WTC11 (cell line): ENCODE measurements around the gene WDR59. TPM values are rescaled to one million over a fixed set of nuclear protein-coding genes. Genes with fewer than 3 reads are reported as not detected.

ENCODE experiments used
- ATAC-seq: fragments of 200-7000 bp; cut with Tn5 transposase; 2 replicates; pipeline ENCODE4 v1.10.0; 2021; ENCODE audit warnings: mild to moderate bottlenecking, moderate library complexity
- CTCF ChIA-PET: fragments of 300-600 bp; sonication (Branson Sonifier 250); formaldehyde crosslinking; loops from one replicate; lab custom pipeline; 2021; ENCODE audit warnings: antibody characterized with exemption; lab: Charles Lee
- POLR2A ChIA-PET: fragments of 350-600 bp; sonication (Branson Sonifier 250); formaldehyde crosslinking; loops from one replicate; lab custom pipeline; 2021; ENCODE audit warnings: antibody characterized with exemption; lab: Charles Lee
- DNase-seq: peaks from one replicate; pipeline ENCODE4 v3.0.0; 2021; ENCODE audit warnings: low spot score
- H3K27ac Mint-ChIP-seq: 2 replicates; pipeline ENCODE4 v1.8.0; 2021; ENCODE audit warnings: mixed read lengths
- H3K27me3 Mint-ChIP-seq: 2 replicates; pipeline ENCODE4 v1.8.0; 2021; ENCODE audit warnings: low read depth, mild to moderate bottlenecking, moderate library complexity, mixed read lengths
- H3K36me3 Mint-ChIP-seq: 2 replicates; pipeline ENCODE4 v1.8.0; 2021; ENCODE audit warnings: mixed read lengths
- H3K4me1 Mint-ChIP-seq: 2 replicates; pipeline ENCODE4 v1.8.0; 2022; ENCODE audit warnings: mixed read lengths
- H3K4me3 Mint-ChIP-seq: 2 replicates; pipeline ENCODE4 v1.8.0; 2021; ENCODE audit warnings: mild to moderate bottlenecking, moderate library complexity, mixed read lengths
- H3K9me3 Mint-ChIP-seq: 2 replicates; pipeline ENCODE4 v1.8.0; 2021; ENCODE audit warnings: mixed read lengths
- CDX4 ChIP-seq: fragments of 250-450 bp; sonication (Bioruptor Pico); IDR thresholded peaks from 2 replicates; pipeline ENCODE4 v1.9.0; 2021; ENCODE audit warnings: moderate library complexity, mild to moderate bottlenecking, inconsistent platforms, borderline replicate concordance
- ELF4 ChIP-seq: sonication (generic); formaldehyde crosslinking; IDR thresholded peaks from 2 replicates; pipeline ENCODE4 v1.8.1; 2022; ENCODE audit warnings: low read depth, mild to moderate bottlenecking, moderate library complexity, missing genetic modification reagents
- FOXJ3 ChIP-seq: sonication (generic); formaldehyde crosslinking; IDR thresholded peaks from 2 replicates; pipeline ENCODE4 v1.9.0; 2021; ENCODE audit warnings: missing genetic modification reagents, mild to moderate bottlenecking, borderline replicate concordance
- FOXP4 ChIP-seq: sonication (generic); formaldehyde crosslinking; IDR thresholded peaks from 2 replicates; pipeline ENCODE4 v1.8.0; 2022; ENCODE audit warnings: mild to moderate bottlenecking, missing genetic modification reagents
- GRHL2 ChIP-seq: fragments of 250-450 bp; sonication (Bioruptor Pico); IDR thresholded peaks from 2 replicates; pipeline ENCODE4 v1.8.0; 2022; ENCODE audit warnings: mild to moderate bottlenecking, moderate library complexity; ENCODE audit not compliant: insufficient replicate concordance, severe bottlenecking
- HMGXB4 ChIP-seq: sonication (generic); formaldehyde crosslinking; IDR thresholded peaks from 2 replicates; pipeline ENCODE4 v1.8.1; 2023; ENCODE audit warnings: mild to moderate bottlenecking, moderate library complexity, missing genetic modification reagents
- NFATC4 ChIP-seq: fragments of 250-450 bp; sonication (Bioruptor Pico); IDR thresholded peaks from 2 replicates; pipeline ENCODE4 v1.9.0; 2021; ENCODE audit warnings: mild to moderate bottlenecking
- NR1H2 ChIP-seq: sonication (generic); formaldehyde crosslinking; IDR thresholded peaks from 2 replicates; pipeline ENCODE4 v1.9.0; 2021; ENCODE audit warnings: mild to moderate bottlenecking, moderate library complexity, missing genetic modification reagents
- NR2C2 ChIP-seq: sonication (generic); formaldehyde crosslinking; IDR thresholded peaks from 2 replicates; pipeline ENCODE4 v1.8.0; 2022; ENCODE audit warnings: mild to moderate bottlenecking, missing genetic modification reagents
- OVOL2 ChIP-seq: fragments of 250-450 bp; sonication (Bioruptor Pico); IDR thresholded peaks from 2 replicates; pipeline ENCODE4 v1.9.0; 2021; ENCODE audit warnings: mild to moderate bottlenecking, borderline replicate concordance
- TCF7 ChIP-seq: sonication (generic); formaldehyde crosslinking; IDR thresholded peaks from 2 replicates; pipeline ENCODE4 v1.8.0; 2022; ENCODE audit warnings: mild to moderate bottlenecking, low read depth, missing genetic modification reagents, moderate library complexity
- ZNF232 ChIP-seq: sonication (generic); formaldehyde crosslinking; IDR thresholded peaks from 2 replicates; pipeline ENCODE4 v1.8.0; 2022; ENCODE audit warnings: mild to moderate bottlenecking, missing genetic modification reagents
- ZNF263 ChIP-seq: sonication (generic); formaldehyde crosslinking; IDR thresholded peaks from 2 replicates; pipeline ENCODE4 v1.8.1; 2022; ENCODE audit warnings: low read depth, mild to moderate bottlenecking, moderate library complexity, missing genetic modification reagents
- ZNF281 ChIP-seq: sonication (generic); formaldehyde crosslinking; IDR thresholded peaks from 2 replicates; pipeline ENCODE4 v1.8.0; 2023; ENCODE audit warnings: mild to moderate bottlenecking, missing genetic modification reagents
- ZNF317 ChIP-seq: sonication (generic); formaldehyde crosslinking; IDR thresholded peaks from 2 replicates; pipeline ENCODE4 v1.8.1; 2023; ENCODE audit warnings: low read depth, mild to moderate bottlenecking, moderate library complexity, missing genetic modification reagents, borderline replicate concordance
- ZNF396 ChIP-seq: fragments of 250-450 bp; sonication (Bioruptor Pico); IDR thresholded peaks from 2 replicates; pipeline ENCODE4 v1.8.0; 2021; ENCODE audit warnings: mild to moderate bottlenecking, moderate library complexity, borderline replicate concordance
- ZNF423 ChIP-seq: fragments of 250-450 bp; sonication (Bioruptor Pico); IDR thresholded peaks from 2 replicates; pipeline ENCODE4 v2.1.2; 2022; ENCODE audit warnings: mild to moderate bottlenecking, moderate library complexity
- ZNF512 ChIP-seq: sonication (generic); formaldehyde crosslinking; IDR thresholded peaks from 2 replicates; pipeline ENCODE4 v1.8.1; 2022; ENCODE audit warnings: missing genetic modification reagents, borderline replicate concordance
- ZNF671 ChIP-seq: fragments of 250-450 bp; sonication (Bioruptor Pico); IDR thresholded peaks from 2 replicates; pipeline ENCODE4 v1.8.0; 2021; ENCODE audit warnings: mild to moderate bottlenecking
- ZSCAN18 ChIP-seq: fragments of 250-450 bp; sonication (Bioruptor Pico); IDR thresholded peaks from 2 replicates; pipeline ENCODE4 v2.1.2; 2022; ENCODE audit warnings: mild to moderate bottlenecking, moderate library complexity
- total RNA-seq: library from RNA; stranded (reverse); gene quantifications from 3 replicates; pipeline ENCODE4 v1.2.3, GENCODE V29; 2021

The WDR59 gene
- total RNA-seq, 1 experiment from 2014 or later = 100 TPM

GRCh38 chr16:74837056-74837455 lies 147.9 kb downstream of the WDR59 start (continued):
- no peak for TF ChIP-seq ZNF281 (CRISPR knock-in tag)
- no peak for TF ChIP-seq ZNF512 (CRISPR knock-in tag)
- no peak for TF ChIP-seq ZNF671 (CRISPR knock-in tag)
- no peak for TF ChIP-seq NR1H2
- no peak for TF ChIP-seq NFATC4 (CRISPR knock-in tag)
- TF ChIP-seq GRHL2 (CRISPR knock-in tag) = no peak
- no peak for TF ChIP-seq FOXJ3 (CRISPR knock-in tag)
- TF ChIP-seq ELF4 = no peak
- TF ChIP-seq CDX4 (CRISPR knock-in tag) = no peak
- no peak for TF ChIP-seq ZNF317 (CRISPR knock-in tag)
- TF ChIP-seq OVOL2 (CRISPR knock-in tag) = no peak
- no peak for TF ChIP-seq ZNF423 (CRISPR knock-in tag)
- no peak for TF ChIP-seq HMGXB4

- Mint-ChIP-seq H3K27ac (no peak overlapping the region), H3K4me3 (no peak overlapping the region), H3K9me3 (no peaks in the 10 kb centered on the region), H3K27me3 (no peaks in the 10 kb centered on the region), H3K4me1 (peaks cover 14% of the 10 kb centered on the region), H3K36me3 (no peaks in the 10 kb centered on the region)
- TF ChIP-seq TCF7 (CRISPR knock-in tag) = no peak
- TF ChIP-seq ZNF263 = no peak
- no peak for TF ChIP-seq ZNF232
- TF ChIP-seq ZNF396 (CRISPR knock-in tag) = no peak
- TF ChIP-seq NR2C2 = no peak
- ChIA-PET CTCF (interaction anchor here (1.4 to 1.6 kb wide), 2 partner anchors 23 to 61 kb away, joined by 4 to 6 read pairs; no protein-coding TSS in a partner anchor), POLR2A (interaction anchor here (0.7 kb wide), 1 partner anchor 12 kb away, joined by 6 read pairs; no protein-coding TSS in a partner anchor)
- no peak for ATAC-seq
- DNase-seq = no peak
Observed at GRCh38 chr16:74836111-74836671, 148.7 kb downstream of the WDR59 start.

- Mint-ChIP-seq H3K4me3 (no peak overlapping the region), H3K9me3 (peaks cover 14% of the 10 kb centered on the region), H3K36me3 (no peaks in the 10 kb centered on the region), H3K27me3 (no peaks in the 10 kb centered on the region; the same call in 1 of the 2 replicates)
- DNase-seq = no peak
- CTCF ChIA-PET = interaction anchor here (1.1 to 4.1 kb wide), 3 partner anchors 15 to 30 kb away, joined by 3 to 22 read pairs (median 16); no protein-coding TSS in a partner anchor
- no peak for TF ChIP-seq FOXP4
- no peak for TF ChIP-seq ZNF512 (CRISPR knock-in tag)
- no peak for TF ChIP-seq ZSCAN18
- TF ChIP-seq, all 79 proteins: peak for 0
- POLR2A ChIA-PET = no interaction called here
- H3K27ac Mint-ChIP-seq = no peak overlapping the region
- no peak for ATAC-seq
- H3K4me1 Mint-ChIP-seq = peaks cover 6% of the 10 kb centered on the region
Observed at GRCh38 chr16:74832228-74832627, 152.7 kb downstream of the WDR59 start.
